Kidney (tissue), 14 donors: ENCODE measurements around the gene RIMKLA. TPM values are rescaled to one million over a fixed set of nuclear protein-coding genes. Genes with fewer than 3 reads are reported as not detected.

ENCODE experiments used
- DNase-seq, 5 donors: peaks; one replicate each; pipeline ENCODE4 v3.0.0-alpha.2; 2013 to 2020
- FAIRE-seq: peaks from 2 replicates; lab custom pipeline; 2012; peaks lifted over from hg19 to GRCh38; lab: Jason Lieb, UNC
- H3K27ac ChIP-seq, 2 donors: one replicate each; pipeline ENCODE4 v1.7.0; 2013; ENCODE audit warnings: low read depth in 2 of 2, low read length in 2 of 2, inconsistent platforms in 1 of 2
- H3K27me3 ChIP-seq: one replicate; pipeline ENCODE4 v1.7.1; 2013; ENCODE audit warnings: low read length, inconsistent platforms; ENCODE audit not compliant: control insufficient read depth, insufficient read depth
- H3K36me3 ChIP-seq, 3 donors: one replicate each; pipeline versions ENCODE4 v1.7.0 to v1.7.1; 2013; ENCODE audit warnings: low read length in 3 of 3, control low read depth in 1 of 3, inconsistent platforms in 1 of 3; ENCODE audit not compliant: insufficient read depth in 3 of 3, control insufficient read depth in 2 of 3
- H3K4me1 ChIP-seq, 3 donors: one replicate each; pipeline versions ENCODE4 v1.7.0 to v1.7.1; 2013; ENCODE audit warnings: low read length in 3 of 3, inconsistent platforms in 1 of 3, low read depth in 1 of 3; ENCODE audit not compliant: control insufficient read depth in 2 of 3, insufficient read depth in 2 of 3
- H3K4me3 ChIP-seq, 3 donors: one replicate each; pipeline versions ENCODE4 v1.7.0 to v1.8.1; 2013; ENCODE audit warnings: low read length in 3 of 3, control low read depth in 1 of 3, inconsistent platforms in 1 of 3
- H3K9ac ChIP-seq, 3 donors: one replicate each; pipeline versions ENCODE4 v1.7.0 to v1.7.1; 2013; ENCODE audit warnings: low read length in 3 of 3, control low read depth in 1 of 3, inconsistent platforms in 1 of 3
- H3K9me3 ChIP-seq, 3 donors: one replicate each; pipeline versions ENCODE4 v1.7.0 to v1.7.1; 2013; ENCODE audit warnings: low read length in 3 of 3, control low read depth in 1 of 3, inconsistent platforms in 1 of 3; ENCODE audit not compliant: control insufficient read depth in 2 of 3, insufficient read depth in 1 of 3
- intact Hi-C: fragments of 100-400 bp; cut with DNase I; formaldehyde crosslinking; loops from one replicate; pipeline ENCODE4 v1.11.1; 2022
- polyA plus RNA-seq: library from polyadenylated mRNA; stranded (reverse); fragments of 350-450 nt; fragmentation: Illumina TruSeq; extraction: RNeasy Lipid Tissue Mini Kit (QIAGEN cat#74804); gene quantifications from one replicate; pipeline ENCODE4 v1.2.3, GENCODE V29; 2014; ENCODE audit warnings: low read depth, low replicate concordance; ENCODE audit not compliant: insufficient read depth
- total RNA-seq: library from RNA; stranded (reverse); fragmentation: NEBNext Ultra II Directional; extraction: Animal tissue kit (Norgen Biotek cat#: 25700); gene quantifications from one replicate; pipeline ENCODE4 v1.2.1, GENCODE V29; 2021
- TF ChIP-seq, protein P1 (sequence below): IDR thresholded peaks from 3 replicates; pipeline ENCODE4 v1.5.1; 2012; ENCODE audit warnings: mild to moderate bottlenecking, moderate library complexity, borderline replicate concordance; ENCODE audit not compliant: insufficient read depth; ENCODE audit errors: extremely low read depth
- donor health status: control.
- donor health status: control.
- donor health status: control.
- donor health status: control.
- donor health status: control.
- donor health status: DM: yes; HTN: yes; CAD: no.
- donor health status: Normal renal cell carcinoma (clear cell type).

The RIMKLA gene
- total and polyA plus RNA-seq, 2 donors from 2014 or later: 1.1 to 3.3 TPM

DNA sequence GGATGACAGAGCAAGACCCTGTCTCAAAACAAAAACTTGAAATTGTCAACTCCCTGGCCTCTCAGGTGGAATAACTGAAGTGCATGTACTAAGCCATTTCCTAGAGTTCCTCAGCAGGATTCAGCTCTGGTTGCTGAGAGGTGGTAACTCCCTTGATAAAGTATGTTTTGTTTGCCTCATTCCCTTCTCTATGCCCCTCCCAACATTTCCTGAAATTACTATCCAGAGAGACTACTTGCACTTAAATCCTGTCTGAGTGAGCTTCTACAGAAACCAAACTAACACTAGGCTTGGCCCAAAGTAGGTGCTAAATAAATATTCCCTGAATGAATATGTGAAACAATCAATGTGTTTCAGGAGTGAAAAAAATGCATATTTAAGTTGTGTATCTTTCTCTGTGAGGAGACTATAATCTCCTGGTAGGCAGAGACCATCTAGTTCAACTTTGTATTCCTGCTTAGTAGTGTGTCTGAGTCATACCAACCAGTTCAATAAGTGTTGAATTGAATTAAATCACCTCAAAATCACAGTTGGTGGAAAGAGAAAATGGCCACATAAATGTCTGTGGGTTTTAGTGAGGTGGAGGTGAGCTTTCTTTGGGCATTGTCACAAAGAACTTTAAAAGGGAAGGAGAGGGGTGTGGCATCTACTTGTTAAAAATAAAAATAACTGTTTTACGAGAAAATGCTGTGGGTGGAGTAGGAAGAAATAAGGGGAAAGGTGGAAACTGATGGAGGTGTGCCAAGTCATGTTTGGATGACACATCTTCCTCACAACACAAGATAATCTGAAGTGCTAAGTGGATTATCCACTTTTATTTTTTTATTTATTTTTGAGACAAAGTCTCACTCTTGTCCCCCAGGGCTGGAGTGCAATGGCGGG is 12.6 kb downstream of the RIMKLA start:
- no peaks in the 10 kb centered on the region for H3K27me3 ChIP-seq
- H3K36me3 ChIP-seq: no peaks in the 10 kb centered on the region
- TF ChIP-seq, protein P1, sequence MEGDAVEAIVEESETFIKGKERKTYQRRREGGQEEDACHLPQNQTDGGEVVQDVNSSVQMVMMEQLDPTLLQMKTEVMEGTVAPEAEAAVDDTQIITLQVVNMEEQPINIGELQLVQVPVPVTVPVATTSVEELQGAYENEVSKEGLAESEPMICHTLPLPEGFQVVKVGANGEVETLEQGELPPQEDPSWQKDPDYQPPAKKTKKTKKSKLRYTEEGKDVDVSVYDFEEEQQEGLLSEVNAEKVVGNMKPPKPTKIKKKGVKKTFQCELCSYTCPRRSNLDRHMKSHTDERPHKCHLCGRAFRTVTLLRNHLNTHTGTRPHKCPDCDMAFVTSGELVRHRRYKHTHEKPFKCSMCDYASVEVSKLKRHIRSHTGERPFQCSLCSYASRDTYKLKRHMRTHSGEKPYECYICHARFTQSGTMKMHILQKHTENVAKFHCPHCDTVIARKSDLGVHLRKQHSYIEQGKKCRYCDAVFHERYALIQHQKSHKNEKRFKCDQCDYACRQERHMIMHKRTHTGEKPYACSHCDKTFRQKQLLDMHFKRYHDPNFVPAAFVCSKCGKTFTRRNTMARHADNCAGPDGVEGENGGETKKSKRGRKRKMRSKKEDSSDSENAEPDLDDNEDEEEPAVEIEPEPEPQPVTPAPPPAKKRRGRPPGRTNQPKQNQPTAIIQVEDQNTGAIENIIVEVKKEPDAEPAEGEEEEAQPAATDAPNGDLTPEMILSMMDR: no peak
- intact Hi-C loops: no loop called here
- no peak overlapping the region for H3K9ac ChIP-seq
- H3K9me3 ChIP-seq: no peaks in the 10 kb centered on the region
- no peak overlapping the region for H3K4me3 ChIP-seq
- no peaks in the 10 kb centered on the region for H3K4me1 ChIP-seq
- no peak for DNase-seq
- no peak for FAIRE-seq
- H3K27ac ChIP-seq: no peak overlapping the region

- TF ChIP-seq, protein P1: no peak
- no peak overlapping the region for H3K27ac ChIP-seq
- FAIRE-seq (no peak), DNase-seq (no peak)
- H3K9ac ChIP-seq: no peak overlapping the region
- no peaks in the 10 kb centered on the region for H3K27me3 ChIP-seq
- H3K4me3 ChIP-seq: no peak overlapping the region
- intact Hi-C loops: no loop called here
- no peaks in the 10 kb centered on the region for H3K9me3 ChIP-seq
- H3K36me3 ChIP-seq: no peaks in the 10 kb centered on the region
- no peaks in the 10 kb centered on the region for H3K4me1 ChIP-seq
These were observed 18.9 kb downstream of the RIMKLA start for GRCh38 chr1:42399315-42400100.

DNA sequence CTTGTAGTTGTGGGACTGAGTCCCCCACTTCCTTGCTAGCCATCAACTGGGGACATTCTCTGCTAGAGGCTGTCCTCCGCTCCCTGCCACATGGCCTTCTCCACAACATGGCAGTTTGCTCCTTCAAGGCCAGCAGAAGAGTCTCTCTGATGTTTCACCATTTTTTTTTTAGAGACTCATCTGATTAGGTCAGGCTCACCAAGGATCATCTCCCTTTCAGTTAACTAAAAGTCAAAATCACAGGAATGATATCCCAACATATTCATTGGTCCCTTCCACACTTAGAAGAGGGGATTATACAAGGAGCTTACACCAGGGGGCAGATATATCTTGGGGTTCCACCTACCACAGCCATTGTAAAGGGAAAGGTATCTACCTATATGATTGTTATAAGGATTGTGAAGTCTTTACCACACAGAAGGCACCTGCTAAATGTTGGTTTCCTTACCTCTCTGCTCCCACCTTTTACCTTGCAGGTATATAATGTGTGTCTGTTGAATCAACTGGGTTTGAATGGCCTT is 23.3 kb downstream of the RIMKLA start:
- Histone ChIP-seq H3K36me3 (no peaks in the 10 kb centered on the region), H3K9me3 (no peaks in the 10 kb centered on the region), H3K9ac (no peak overlapping the region), H3K27ac (no peak overlapping the region), H3K4me3 (no peak overlapping the region), H3K27me3 (no peaks in the 10 kb centered on the region), H3K4me1 (no peaks in the 10 kb centered on the region)
- DNase-seq: no peak
- no peak for FAIRE-seq
- TF ChIP-seq, protein P1: no peak
- intact Hi-C loops: no loop called here
